Measurements from ENCODE around the gene KDM6A.
"Not testable (repeated sequence)": the region's sequence is repeated elsewhere in the genome, so short reads cannot be mapped to it uniquely, and the experiment has no call there.

The KDM6A gene

DNA sequence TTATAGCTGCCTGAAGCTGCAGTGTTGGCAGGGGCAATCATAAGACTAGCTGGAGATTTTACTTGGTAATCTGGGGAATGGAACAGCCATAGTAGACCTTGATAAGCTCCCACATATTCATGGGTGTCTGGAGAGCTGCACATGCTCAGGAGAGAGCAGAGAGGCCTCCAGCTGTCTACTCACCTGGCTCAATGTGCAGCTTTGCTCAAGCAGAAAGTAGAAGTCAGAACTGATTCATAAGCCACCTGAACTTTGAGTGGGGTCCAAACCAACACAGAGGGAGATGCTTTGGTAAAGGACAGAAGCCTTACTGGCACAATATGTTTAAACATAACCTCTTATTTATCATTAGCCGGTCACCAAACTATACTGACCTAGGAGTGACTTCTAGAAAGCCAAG lies 54.4 kb downstream of the KDM6A start:
- no peak for DNase-seq (ENCODE audit: low spot score)

DNA sequence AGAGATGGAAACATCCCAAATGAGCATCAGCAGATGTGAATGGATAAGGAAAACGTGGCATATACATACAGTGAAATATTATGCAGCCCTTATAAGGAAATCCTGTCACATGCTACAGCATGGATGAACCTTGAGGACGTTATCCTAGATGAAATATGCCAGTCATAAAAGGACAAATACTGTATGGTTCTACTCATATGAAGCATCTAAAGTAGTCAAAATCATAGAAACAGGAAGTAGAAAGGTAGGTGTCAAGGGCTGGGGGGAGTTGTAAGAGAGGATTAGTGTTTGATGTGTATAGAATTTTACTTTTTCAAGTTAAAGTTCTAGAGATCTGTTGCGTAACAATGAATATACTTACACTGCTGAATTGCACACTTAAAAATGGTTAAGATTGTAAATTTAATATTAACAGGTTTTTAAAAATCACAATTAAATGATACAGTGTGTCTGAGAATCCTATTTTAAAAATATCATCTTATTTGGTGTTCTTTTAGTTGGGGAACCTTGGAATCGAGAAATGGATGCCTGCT lies 58.5 kb downstream of the KDM6A start:
- DNase-seq (ENCODE audit: low spot score) = no peak

DNA sequence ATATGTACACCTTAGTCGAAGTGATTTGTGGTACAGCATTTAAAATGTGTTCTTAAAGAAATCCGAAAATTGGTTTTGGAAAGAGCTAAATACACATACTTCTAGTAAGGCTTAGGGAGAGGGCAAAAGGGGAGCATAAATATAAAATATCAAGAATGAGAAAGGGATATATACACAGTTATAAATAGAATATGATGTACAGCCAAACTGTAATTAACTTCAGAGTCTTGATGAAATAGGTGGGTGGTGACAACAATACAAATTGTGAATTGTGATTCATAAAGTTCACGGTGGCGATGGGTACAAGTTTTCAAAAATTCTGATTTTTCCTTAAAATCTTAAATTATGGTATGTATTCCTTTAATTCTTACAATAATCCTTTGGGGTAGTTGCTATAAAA lies 62.2 kb downstream of the KDM6A start:
- no peak for DNase-seq (ENCODE audit: low spot score)

DNA sequence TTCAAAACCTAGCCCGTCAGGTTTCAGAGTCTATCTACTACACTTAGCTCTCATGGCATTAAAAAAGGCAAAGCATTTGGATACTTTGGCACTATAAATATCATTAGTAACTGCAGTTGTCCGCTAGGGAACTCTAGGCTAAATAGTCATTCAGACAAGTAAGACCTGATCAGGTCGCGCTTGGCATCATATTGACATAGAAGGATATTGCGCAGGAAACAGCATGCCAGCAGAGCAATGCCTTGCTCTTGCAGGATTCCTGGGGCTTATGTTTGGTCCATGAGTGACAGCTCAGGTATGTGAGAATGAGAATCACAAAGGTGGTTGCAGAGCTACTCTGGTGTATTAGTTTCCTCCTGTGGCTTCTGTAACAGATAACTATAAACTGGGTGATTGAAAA lies 62.7 kb downstream of the KDM6A start:
- DNase-seq (ENCODE audit: low spot score) = no peak

DNA sequence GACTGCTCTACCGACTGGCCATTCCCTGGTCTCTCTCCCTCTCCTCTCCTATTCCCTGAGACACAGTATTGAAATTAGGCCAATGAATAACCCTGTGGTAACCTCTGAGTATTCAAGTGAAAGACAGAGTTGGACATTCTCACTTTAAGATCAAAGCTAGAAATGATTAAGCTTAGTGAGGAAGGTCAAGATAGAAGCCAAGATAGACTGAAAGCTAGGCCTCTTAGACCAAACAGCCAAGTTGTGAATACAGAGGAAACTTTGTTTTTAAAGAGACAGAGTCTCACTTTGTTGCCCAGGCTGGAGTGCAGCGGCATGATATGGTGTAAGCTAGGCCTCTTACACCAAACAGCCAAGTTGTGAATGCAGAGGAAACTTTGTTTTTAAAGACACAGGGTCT lies 64.6 kb downstream of the KDM6A start:
- no peak for DNase-seq (ENCODE audit: low spot score)

DNA sequence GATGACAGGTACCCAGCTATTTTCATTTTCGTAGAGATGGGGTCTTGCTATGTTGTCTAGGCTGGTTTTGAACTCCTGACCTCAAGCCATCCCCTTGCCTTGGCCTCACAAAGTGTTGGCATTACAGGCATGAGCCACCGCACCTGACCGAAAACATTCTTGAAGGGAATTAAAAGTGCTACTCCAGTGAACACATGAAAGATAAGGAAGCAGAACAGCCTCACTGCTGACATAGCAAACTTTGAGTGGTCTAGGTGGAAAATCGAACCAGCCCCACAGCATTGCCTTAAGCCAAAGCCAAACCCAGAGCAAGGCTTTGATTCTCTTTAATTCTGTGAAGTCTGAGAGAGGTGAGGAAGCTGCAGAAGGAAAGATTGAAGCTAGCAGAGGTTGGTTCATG lies 65.1 kb downstream of the KDM6A start:
- DNase-seq (ENCODE audit: low spot score) = no peak

DNA sequence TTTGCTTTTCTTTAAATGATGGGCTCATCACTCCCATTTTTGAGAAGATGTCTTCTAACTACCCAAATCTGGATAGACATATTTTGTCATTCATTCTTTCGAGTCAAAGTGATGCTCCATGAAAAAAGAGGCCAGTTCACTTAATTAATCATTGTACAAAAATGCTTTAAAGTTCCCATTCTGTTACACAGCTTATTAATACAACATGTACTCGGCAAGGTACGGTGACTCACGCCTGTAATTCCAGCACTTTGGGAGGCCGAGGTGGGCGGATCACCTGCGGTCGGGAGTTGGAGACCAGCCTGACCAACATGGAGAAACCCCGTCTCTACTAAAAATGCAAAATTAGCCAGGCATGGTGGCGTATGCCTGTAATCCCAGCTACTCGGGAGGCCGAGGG lies 67.6 kb downstream of the KDM6A start:
- not testable (repeated sequence) for DNase-seq (ENCODE audit: low spot score)

DNA sequence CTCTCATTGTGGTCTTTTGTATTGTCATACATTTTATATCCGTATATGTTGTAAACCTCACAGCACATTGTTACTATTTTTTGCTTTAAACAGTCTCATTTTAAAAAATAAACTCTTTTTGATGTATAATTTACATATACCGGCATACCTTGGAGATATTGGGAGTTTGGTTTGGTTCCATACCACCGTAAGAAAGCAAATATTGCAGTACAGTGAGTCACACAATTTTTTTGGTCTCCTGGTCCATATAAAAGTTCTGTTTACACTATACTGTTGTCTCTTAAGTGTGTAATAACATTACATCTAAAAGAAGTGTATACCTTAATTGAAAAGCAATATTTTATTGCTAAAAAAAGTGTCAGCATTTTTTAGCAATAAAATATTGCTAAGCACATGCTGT lies 70.0 kb downstream of the KDM6A start:
- no peak for DNase-seq (ENCODE audit: low spot score)

DNA sequence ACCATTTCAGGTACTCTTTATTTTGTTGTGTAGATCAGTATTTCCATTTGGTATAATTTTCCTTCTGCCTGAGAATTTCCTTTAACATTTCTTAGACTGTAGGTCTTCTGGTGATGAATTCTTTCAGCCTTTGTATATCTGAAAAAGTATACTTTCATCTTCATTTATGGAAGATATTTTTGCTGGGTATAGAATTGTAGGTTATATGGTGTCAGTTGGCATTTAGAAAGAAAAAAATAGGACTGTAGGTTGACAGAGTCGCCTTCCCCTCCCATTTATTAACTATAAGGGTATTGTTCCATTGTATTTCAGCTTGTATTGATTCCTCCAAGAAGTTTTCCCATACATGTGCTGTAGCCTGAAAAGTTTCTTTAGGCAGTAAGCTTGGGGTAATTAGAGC lies 71.9 kb downstream of the KDM6A start:
- DNase-seq (ENCODE audit: low spot score) = no peak

DNA sequence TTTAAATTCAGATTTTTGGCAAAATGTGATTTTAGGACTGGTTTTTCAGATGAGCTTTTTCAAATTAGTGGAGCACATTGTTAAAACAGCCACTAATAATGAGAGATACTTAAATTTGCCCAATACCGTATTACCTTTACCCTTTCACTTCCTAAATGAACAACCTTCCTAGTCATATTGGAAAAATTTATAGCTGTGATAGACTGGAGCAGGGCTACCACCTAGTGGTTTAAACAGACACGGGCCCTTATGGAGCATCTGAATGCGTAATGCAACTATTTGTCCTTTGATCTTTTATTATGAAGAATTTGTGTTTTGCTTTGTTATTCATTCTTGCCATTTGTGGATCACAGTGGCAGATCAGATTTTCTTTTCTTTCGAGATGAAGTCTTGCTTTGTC lies 72.7 kb downstream of the KDM6A start:
- DNase-seq (ENCODE audit: low spot score) = no peak

DNA sequence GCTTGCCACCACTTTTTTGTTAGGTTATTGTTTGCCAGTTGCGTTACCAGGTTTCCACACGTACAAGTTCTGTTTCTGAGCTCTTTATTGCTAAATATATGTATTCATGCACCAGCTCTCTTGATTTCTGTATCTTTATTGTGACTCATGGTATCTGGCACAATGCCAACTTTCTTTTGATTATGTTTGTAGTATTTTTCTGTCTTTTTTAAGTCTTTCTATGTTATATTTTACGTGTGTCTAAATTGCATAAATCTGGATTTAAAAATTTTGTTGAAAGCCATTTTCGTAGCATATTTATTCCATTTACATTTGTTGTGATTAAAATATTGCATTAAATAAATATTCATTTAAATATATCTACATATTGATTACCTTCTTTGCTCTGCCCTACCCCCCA lies 73.8 kb downstream of the KDM6A start:
- DNase-seq (ENCODE audit: low spot score) = no peak

DNA sequence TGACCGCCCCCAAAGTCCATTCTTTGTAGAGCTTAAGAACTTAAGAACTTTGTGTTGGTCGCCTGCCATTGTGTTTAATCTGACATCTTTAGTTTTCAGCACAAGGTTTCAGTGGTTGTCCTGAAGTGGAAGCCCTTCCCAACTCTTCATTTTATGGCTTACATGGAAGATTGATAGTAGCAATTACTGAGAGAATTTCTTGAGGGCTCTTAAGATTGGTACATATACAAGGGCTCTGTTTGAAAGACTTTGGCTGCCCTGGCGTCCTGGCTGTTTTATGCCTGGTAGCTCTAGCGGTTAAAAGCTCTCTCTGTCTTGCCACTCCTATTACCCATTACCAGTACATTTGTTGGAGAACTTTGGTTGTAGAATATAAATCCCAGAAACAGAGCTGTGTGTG lies 75.0 kb downstream of the KDM6A start:
- DNase-seq (ENCODE audit: low spot score) = no peak

DNA sequence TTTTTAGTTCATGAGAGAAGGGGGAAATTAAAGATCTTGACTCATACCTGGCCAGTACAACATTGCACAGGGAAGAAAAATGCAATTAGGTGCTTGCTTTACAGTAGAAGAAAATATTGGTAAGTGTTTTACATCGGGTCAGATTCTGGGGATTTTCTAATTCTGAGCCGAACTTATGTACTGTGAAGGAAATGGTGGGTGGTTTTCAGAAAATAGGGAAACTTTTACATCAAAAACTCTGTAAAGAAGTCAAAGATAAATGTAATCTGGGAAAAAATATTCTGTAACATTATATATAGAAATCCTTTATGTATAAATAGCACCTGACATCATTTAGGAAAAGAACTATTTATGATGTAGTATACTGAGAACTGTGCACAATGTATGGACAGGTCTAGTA lies 75.4 kb downstream of the KDM6A start:
- no peak for DNase-seq (ENCODE audit: low spot score)

DNA sequence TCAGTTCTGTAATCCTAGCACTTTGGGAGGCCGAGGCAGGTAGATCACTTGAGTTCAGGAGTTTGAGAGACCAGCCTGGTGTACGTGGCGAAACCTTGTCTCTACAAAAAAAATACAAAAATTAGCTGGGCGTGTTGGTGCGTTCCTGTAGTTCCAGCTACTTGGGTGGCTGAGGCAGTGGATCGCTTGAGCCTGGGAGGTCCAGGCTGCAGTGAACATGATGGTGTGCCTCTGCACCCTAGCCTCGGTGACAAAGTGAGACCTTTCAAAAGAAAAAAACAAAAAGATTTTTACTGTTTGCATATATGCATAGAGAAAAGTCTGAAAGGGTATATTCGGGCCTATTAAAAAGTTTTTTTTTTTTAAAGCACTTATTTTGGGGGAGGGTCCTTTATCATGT lies 76.1 kb downstream of the KDM6A start:
- DNase-seq (ENCODE audit: low spot score) = no peak

DNA sequence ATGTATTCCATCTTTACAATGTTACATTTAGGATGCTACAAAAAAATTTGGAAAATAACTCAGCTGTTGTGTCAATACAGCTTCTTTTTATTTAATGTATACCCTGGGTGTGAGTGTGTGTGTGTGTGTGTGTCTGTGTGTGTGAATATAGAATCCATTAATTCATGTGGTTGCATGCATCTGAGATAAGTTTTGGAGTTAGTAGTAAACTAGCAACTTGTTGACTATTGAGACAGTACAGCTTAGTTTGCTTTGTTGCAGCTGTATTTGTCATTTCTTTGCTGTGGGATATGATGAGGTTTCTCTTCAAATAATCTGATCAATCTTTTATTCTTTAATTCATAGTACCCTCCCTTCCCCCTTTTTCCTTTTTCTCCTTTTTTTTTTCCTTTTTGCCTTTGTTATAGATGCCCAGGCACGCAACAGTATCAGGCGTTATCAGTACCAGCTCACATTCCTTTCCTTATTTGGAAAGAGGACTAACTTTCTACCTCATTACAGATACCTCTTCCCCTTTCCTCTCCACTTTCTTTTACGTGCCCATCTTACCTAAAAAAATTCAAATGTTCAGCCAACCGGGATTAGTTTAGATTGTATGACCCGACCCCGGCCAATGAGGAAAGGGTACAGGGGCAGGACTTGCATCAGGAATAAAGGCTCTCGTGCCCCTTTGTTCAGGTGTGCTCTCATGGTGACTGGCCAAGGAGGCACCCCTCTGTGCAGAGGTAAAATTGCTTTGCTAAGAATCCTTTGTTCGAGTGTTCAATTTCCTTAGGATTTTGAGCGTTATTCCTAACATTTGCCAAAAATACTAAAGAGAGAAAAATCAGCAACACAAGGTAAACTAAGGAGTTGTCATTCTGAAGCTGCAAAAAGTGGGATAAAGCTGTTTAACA lies 77.7 kb downstream of the KDM6A start:
- DNase-seq (ENCODE audit: low spot score) = not testable (repeated sequence)

DNA sequence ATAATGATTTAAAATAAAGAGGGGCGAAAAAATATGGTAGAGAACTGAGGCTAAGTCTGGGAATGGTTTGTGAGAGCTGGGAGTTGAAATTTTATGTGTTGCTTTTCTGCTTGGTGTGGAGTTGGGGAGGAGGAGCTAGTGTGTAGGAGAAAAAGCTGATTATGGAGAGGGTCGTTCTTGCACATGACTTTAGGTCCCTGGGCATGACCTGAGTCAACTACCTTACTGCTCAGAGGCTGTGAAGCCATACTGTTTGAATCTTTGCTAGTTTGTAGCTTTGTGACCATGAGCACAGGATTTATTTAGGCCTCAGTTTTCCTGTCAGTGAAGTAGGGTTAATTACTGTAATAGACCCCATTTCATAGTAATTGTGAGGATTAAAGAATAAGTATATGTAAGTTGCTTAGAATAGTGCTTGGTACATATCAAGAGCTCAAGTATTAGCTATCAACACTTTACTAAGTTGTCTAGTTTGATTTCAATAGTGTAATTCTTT lies 78.6 kb downstream of the KDM6A start:
- DNase-seq (ENCODE audit: low spot score) = no peak

DNA sequence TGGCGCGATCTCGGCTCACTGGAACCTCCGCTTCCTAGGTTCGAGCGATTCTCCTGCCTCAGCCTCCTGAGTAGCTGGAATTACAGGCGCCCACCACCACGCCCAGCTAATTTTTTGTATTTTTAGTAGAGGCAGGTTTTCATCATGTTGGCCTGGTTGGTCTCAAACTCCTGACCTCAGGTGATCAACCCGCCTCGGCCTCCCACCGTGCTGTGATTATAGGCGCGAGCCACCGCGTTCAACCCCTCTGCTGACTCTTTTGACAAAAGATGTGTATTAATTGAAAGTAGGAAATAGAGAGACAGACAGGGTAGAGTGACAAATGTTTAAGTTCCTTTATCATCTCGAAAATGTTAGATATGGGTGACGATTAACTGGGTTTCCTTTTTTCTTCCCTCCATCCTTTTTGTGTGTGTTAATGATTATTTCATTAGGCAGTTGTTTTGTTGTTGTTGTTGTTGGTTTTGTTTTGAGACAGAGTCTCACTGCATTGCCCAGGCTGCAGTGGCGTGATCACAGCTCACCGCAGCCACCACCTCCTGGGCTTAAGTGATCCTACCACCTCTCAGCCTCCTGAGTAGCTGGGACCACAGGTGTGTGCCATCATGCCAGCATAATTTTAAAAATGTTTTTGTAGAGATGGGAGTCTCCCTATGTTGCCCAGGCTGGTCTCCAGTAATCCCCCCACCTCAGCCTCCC lies 79.5 kb downstream of the KDM6A start:
- no peak for DNase-seq (ENCODE audit: low spot score)

DNA sequence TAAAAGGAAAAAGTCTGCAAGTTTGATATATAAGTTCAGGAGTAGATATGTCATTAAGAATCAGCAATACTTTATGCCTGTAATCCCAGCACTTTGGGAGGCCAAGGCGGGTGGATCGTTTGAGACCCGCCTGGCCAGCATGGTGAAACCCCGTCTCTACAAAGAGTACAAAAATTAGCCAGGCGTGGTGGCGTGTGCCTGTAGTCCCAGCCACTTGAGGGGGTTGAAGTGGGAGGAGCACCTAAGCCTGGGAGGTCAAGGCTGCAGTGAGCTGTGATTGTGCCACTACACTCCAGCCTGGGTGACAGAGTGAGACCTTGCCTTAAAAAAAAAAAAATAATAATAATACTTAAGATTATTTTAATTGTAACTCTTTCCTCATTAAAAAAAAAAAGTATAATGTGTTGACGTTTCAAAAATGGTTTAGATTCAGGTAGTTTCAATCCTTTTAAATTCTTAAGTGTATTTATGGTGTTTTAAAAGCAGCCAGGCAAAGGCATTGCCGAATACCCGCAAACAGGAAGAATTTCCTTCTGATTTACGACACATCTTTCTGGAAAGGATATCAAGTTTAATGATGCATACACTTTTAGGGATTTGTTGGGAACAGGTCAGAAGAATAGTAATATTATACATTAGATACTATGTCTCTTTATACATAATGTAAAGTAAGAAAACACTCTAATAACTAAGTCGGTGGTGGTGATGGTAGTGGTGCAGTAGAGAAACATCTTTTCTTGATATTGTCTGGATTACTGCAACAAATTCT lies 80.9 kb downstream of the KDM6A start:
- DNase-seq (ENCODE audit: low spot score) = no peak

DNA sequence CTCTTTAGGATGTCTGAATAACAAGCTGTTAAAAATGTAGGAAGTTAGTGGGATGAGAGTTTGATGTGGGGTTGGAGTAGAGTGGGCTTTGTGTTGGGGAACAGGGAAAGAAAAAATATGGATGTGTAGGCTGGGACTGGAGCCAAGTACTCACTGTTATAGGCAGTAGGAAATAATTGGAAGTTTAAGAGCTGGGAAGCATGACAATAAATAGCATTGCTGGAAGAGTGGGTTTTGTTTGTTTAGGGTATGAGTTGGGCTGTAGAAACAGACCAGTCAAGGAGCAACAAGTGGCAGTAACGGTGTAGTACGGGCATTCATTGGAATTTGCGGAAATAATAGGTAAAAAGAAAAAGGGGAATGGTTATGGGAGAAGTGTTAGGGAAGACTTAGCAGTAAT lies 81.6 kb downstream of the KDM6A start:
- DNase-seq (ENCODE audit: low spot score) = no peak

DNA sequence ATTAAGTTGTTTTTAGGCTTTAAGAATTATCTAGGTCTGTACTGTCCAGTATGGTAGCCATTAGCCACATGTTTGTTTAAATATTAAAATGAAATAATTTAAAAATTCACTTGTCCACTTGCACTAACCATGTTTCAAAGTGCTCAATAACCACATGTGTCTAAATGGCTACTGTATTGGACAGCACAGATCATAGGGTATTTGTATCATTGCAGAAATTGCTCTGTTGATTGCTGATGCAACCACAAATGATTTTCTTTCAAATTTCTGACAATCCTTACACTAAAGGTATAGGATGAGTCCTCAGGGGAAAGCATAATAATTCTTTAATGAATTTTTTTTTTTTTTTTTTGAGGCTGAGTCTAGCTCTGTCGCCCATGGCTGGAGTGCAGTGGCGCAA lies 84.9 kb downstream of the KDM6A start:
- DNase-seq (ENCODE audit: low spot score) = no peak

DNA sequence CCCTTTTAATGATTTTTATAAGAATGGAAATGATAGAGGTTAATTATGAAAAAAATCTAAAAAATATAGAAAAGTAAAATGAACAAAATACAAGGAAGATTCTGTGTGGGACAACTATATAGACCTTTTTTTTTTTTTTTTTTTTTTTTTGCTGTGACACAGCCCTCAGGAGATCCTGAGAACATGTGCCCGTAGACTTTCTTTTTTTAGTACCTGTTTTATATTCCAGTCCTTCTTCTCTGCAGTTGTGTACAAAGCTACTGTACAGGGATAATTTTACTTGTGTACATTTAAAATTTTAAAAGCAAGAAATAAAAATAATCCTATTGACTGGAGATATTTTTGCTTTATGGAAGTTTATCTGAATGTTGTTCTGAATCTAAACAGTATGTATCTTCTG lies 85.5 kb downstream of the KDM6A start:
- no peak for DNase-seq (ENCODE audit: low spot score)

DNA sequence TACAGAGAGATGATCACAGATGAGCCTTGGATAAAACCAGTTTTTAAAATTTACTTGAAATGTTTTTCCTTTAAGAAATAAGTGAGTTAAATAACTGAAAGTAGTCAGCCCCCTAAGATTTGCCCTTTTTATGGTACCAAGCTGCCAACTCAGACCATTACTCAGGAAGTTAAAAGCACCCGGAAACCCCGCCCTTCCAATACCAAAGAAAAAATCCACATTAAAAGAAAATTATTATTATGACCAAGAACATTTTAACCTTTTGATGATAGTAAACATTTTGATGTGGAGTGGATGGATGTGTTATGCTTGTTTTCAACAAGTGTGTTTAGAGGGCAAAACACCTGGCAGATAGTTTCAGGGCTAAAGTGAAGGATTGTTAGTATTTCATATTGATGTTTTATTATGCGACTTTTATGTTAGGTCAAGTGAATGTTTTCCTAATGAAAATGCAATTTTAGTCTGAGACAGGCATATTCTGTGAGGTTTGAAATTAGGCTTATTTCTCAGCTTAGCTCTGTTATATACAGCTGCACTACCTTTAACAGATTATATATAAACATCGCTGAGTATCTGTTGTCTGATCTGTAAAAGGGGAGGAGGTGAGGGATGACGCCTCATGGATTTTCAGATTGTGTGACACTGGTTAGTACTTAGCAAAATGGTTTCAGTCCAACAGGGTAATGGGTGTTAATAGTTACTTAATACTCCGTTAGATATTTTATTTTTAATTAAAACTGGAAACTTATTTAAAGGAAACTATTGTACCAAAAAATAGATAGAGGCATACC lies 89.0 kb downstream of the KDM6A start:
- DNase-seq (ENCODE audit: low spot score) = no peak

All from HuH-7 (cell line).